Measurements from ENCODE around the gene PTPRT. TPM values are rescaled to one million over a fixed set of nuclear protein-coding genes. Genes with fewer than 3 reads are reported as not detected.

The PTPRT gene
- total RNA-seq, 1 donor from 2014 or later, result not detected

DNA sequence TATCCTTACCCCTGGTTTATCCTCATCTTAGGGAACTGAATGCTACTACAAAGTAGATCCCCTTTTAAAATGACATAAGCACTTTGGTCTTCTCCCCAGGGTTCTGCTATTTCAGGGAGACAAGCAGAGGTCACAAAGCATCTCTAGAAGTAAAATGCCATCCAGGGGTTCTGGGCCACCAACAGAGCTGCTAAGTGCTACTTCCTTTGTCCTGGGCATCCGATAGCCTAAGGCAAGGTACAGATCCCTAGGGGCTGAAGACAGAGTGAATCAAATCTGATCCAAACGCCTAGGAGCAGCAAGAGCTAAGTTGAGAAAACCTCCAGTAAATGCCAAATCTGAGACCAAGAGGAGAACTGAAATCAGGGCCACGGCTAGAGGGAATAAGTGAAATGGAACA, 161.2 kb downstream of the PTPRT start:
- DNase-seq (ENCODE audit: low spot score), result no peak

DNA sequence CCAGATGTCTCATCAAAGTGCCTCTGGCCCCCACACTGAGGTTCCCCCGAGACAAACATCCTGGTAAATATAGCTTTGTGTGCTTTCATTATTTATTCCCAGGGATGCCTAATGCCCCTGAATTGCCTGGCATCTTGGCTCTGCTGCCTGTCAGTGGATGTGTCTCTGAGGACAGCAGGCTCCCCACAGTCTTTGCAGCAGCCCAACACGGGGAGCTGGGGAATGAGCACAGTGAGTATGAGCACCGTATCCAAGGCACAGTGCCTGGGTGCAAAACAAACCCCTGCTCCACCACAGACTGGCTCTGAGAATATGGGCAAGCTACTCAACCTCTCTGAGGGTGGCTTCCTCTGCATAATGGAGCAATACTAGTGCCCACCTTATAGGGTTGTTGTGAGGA, 165.9 kb downstream of the PTPRT start:
- DNase-seq (ENCODE audit: low spot score), result no peak

DNA sequence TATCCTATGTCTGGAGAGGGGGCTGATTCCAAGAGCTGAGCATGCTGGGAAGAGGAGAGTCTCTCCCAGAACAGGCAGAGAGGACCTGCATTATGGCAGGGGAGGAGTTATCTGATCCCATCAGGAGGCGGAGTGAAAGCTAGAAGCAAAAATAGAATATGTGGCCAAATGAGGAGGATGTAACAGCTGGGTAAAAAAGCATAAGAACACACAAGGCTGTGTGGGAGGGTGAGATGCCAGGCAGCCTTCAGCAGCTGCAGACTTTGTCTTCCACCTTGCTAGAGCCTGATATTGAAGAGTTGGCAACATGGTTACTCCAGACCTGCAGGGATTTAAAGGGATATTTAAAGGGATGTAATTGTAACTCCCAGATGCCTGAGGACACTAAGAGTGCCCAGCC, 167.1 kb downstream of the PTPRT start:
- no peak for DNase-seq (ENCODE audit: low spot score)

DNA sequence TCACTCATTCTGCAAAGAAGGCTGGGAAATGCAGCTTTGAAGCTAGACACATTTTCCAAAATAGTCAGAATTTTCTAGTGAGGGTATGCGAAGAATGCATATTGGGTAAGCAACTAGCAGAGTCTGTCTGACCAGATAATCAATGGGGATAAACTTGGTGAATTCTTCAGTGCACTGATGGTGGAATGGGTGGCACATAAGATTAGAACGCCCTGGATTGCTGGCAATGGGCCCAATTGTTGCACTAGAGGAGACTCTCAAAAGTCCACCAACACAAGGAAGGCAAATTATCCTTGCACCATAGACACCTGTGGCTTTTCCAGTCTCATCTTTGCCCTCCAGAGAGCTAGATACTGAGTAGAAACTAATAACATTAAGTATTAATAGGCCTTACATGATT, 167.6 kb downstream of the PTPRT start:
- no peak for DNase-seq (ENCODE audit: low spot score)

DNA sequence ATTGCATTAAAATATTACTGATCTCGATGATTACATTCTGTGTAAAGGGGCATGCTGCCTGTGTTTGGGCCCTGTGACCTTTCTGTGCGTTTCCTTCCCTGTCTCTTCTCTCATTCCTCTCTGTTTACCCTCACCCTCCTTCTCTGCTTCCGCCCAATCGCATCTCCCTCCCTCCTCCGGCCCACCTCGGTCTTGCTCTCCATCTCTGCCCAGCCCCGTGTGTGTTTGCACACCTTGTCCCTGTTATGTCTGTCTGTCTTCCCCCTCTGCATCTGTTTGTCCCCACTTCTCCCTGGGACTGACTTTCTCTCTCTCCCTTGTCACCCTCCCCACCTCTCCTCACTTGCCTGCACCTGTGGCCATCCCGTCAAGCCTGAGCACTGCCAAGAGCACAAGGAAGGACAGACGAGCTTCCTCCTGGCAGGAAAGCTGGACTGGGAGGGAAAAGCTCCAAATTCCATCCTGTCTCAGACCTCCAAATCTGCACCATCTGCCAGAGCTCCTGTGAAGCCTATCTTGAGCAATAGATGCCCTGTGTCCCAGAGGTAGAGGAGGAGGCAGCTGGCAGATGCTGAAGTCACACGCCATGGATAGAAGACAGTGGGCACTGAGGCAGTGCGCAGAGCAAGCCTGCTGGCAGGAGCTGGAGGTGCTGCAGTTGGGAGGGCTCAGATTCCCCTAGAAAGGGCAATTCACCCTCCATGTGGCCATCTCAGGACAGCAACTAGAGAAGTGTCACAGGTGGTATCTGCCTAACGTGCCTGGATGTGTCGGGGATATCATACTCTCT, 172.3 kb downstream of the PTPRT start:
- no peak for DNase-seq (ENCODE audit: low spot score)

DNA sequence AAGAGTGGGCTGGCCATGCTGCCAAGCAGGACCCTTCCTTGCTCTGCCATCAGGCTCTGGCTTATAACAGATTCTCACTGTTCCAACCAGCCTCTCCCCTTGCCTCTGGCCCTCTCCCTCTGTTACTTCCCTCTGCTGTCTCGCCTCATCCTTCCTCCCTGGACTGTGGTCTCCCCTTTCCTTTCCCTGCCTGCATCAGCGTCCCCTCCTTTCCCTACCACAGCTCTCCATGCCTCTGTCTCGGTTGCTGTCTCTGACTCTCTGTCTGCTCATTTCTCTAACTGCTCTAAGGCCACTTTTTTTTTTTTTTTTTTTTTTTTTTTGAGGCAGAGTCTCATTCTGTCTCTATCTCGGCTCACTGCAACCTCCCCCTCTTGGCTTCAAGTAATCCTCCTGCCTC, 173.4 kb downstream of the PTPRT start:
- no peak for DNase-seq (ENCODE audit: low spot score)

DNA sequence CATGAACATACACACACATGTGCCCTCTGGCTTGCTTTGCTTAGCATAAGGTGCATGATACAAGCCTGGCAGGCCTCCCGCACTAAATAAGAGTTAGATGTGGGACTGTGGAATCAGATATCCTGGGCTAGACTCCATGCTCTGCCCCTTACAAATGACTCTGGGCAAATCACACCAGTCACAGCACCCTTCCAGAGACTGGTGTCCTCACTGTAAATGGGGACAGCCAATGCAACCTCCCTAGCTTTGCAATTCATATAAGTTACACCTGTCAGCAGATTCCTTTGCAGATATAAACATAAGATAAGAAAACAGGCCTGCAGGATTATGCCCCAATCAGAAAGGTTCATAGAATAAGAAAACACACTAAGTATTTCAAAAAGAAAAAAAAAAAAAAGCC, 174.1 kb downstream of the PTPRT start:
- DNase-seq (ENCODE audit: low spot score), result no peak

DNA sequence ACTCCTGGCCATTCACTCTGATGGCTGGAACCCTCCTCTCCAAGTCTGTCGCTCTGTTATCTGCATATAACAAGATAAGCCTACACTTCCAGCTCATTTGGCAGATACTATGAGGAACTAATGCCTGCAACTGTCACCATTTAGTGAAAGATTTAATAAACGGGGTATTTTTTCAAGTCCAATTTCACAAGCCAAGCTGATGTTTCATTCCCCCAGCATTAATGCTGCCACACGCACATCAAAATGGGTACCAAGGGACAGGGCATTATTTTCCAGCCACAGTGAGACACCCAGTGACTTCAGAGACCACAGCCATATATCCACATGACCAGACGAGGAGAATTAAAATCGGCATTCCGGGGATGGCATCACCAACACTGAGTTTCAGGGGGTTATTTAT, 175.5 kb downstream of the PTPRT start:
- no peak for DNase-seq (ENCODE audit: low spot score)

DNA sequence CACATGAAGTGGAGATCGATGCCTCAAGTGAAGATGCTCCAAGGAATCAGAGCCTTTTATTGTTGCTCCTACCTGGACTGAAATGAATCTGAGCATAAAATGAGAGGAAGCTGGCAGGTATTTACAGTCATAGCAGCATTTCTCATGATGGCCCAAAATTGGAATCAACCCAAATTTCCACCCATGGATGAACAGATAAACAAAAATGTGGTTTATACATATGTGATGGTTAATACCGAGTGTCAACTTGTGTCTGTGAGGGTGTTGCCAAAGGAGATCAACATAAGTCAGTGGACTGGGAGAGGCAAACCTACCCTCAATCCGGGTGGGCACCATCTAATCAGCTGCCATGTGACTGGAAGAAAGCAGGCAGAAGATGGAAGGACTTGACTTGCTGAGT, 178.2 kb downstream of the PTPRT start:
- no peak for DNase-seq (ENCODE audit: low spot score)

DNA sequence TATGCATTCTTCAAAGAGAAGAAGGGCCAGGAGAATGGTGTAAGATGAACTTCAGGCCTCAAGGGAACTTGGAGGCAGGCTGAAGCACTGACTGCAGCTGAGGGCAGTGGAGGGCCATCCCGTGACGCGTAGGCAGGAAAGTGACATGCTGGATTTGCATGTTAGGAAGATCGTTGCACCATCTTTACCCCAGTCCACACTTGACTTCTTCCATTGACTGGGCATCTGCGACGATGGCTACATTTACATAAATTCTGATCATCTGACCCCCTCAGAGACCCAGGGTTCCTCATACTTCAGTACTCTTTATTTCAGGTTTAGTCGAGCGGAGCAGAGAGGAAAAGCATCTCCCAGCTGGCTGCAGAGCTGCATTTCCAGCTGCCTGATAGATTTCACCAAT, 180.2 kb downstream of the PTPRT start:
- DNase-seq (ENCODE audit: low spot score), result no peak

DNA sequence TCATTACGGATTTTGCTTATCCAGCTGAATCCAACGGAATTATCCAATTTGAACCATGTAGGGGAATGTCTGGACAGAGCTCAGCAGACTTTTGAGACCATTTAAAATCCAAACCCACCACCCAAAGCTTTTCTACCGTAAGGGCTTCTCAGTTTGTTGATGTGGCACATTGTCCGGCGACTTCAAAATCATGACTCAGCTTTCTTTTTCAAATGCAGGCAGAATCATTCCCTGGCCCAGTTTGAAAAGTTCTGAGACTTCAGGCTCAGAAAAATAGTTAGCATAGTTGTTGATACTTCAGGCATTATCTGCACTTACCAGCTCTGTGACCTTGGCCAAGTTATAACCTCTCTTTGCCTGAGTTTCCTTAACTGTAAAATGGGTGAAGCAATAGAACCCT, 182.2 kb downstream of the PTPRT start:
- no peak for DNase-seq (ENCODE audit: low spot score)

DNA sequence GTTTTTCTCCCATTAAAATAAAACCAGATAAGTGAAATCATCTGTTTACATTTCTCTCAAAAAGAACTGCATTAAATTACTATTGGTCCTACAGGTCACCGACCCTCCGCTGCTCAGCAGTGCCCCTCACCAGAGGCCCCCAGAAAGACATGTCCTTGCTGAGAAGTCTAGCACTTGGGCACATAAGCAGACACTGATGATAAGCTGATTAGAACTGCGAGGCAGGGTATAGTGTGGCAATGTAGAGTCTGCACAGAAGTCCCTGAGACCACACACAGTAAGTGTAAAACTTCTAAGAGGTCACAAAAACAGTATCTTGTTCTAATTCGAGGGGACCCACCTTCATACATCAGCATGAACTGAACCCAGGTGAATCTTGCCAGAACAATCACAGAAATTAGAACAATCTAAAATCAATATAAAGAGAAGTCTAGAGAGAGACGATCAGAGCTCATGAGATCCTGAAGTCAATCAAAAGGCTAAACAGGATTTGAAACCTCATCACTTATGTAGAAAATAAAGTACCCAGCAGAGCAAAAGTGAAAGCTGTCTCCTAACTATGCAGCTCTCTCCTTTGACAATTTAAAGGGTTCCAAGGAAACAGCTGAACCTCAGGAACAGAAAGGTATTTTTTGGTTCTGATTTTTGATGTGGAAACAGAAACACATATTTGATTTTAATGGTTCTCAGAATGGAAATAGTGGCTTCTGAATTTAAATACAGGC, 182.9 kb downstream of the PTPRT start:
- DNase-seq (ENCODE audit: low spot score), result no peak

DNA sequence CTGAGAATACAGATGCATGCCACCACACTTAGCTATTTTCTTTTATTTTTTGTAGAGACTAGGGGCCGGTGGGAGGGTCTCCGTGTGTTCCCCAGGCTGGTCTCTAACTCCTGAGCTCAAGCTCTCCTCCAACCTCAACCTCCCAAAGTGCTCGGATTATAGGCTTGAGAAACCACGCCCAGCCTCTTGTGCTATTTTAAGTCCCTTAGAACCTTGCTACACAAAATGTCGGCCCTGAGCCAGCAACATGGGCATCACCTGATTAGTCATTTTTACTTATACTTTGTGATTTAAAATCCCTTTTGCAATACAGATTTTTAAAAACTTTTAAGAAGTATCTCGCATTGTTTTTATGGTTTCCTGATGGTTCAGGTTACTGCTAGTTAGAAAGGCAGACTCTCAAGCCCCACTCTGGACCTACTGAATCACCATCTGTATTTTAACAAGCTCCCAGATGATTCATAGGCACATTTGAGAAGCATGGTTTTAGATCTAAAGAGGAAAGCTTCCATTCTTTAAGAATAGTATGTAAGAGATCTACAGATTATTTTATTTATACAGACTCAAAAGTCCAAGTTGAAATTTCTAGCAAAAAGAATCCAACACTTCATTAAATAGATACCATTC, 186.3 kb downstream of the PTPRT start:
- no peak for DNase-seq (ENCODE audit: low spot score)

DNA sequence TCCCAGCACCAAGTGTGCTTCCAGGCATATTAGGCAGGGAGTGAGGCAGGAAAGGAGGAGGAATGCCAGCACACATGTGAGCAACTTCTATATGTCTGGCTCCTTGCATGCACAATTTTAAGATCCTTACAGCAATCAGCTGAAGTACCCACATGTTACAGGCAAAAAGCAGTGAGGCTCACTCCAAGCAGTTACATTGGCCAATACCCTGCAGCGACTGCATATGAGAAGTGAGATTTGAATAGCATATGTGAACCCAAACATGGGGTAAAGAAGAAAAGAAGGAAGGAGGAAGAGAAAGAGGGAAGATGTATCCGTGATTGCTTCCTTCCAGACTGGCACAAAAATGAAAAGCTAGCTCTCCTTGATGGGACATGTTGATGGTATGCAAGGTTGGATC, 193.6 kb downstream of the PTPRT start:
- no peak for DNase-seq (ENCODE audit: low spot score)

DNA sequence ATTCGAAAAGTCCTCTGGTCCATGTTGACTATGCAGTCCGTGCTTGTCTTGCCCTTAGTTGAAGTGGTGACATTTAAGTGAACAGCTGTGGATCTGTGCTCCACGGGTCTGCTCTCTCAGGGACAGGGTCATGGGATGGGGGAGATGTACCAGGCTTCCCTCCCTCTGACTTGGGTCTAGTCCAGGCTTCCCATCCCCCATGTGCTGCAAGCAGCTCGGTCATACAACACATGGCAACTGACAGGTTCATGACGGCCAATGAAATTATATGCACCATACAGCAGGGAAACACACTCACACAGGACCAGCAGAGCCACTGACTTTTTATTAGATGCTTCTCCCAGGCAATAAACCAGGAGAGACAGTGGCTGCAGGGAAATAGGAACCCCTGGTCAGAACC, 201.4 kb downstream of the PTPRT start:
- DNase-seq (ENCODE audit: low spot score), result no peak

DNA sequence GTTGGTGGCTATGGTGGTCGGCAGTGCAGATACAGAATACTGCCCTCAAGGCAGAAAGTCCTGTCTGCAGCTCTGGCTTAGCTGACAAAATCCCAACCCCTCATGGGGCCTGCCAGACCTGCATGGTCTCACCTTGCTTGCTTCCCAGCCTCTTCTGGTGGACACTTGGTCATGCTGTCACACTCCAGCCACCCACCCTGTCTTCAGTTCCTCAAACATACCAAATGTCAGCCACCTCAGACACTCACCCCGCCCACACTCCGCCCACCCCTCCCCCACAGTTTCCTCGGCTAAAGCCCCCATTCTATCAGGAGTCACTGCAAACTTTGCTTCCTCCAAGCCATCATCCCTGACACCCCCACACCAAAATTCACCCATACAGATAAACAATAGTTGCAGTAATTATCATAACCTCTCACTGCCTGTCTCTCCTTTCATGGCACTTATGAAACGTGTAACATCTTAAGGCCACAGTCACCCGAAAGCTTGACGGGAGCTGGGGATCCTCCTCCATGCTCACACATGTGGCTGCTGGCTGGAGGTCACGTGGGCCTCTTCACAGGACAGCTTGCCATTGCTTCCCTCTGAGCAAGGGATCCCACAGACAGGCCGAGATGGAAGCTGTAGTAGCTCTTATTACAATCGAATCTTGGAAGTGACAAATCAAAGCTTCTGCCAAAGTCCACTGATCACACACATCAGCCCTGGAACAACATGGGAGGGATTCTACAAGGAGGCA, 202.2 kb downstream of the PTPRT start:
- DNase-seq (ENCODE audit: low spot score), result no peak

DNA sequence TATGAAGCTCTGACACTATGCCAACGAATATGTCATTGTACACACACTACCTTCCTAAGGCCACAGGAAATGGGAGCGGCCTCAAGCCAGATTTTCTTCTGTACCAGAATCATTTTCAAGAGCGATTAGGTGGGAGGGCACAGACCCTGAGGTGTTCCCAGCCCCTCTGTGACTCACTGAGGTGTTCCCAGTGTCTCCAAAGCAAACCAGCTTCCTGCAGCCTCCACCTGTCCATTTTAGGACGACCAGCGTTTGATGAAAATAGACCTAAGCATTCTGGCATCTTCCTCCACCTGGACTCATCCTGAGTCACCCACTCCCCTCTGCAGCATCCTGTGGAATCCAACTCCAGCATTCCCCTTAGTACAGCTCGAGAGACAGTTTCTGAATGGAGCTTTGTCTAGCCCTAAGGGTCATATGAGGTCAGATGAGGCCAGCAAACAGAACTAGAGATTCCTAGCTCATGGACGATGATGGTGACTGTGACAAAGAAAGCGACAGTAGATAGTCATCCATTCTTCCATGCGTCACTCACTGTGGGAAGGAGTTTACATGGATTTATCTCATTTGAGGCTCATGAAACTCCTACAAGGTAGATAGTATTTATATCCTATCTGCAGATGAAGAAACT, 203.4 kb downstream of the PTPRT start:
- DNase-seq (ENCODE audit: low spot score), result no peak

DNA sequence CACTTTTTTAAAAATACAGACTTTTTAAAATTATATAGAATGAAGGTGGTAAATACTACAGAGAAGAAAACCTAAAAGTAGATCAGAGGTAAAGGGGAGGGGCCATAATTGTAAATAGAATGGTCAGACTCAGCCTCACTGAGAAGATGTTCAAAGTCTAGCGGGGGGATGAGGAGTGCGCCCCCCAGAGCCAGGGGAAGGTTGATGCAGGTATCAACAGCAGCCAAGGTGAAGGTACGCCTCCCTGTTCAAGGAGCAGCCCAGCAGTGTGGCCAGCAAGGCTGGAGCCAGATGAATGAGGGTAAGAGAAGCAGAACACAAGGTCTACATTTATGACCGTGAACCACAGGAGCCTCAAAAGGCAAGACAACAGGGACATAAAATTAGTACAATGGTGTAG, 204.1 kb downstream of the PTPRT start:
- DNase-seq (ENCODE audit: low spot score), result no peak

DNA sequence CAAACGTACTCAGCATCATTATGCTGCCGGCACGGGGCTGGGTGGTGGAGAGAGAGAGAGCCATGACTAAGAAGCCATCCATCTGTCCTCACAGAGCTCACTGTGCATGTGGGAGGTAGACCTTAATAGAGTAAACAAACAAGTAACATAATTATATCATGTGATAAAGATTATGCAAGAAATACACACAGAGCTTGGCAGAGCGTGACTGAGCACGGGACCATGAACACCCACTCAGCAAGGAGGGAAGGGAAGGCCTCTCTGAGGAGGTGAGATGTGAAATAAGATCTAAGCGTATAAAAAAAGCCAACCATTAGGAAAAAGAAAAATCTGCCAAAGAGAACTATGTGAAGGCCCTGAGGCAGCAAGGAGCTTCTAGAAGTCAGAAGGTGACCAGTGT, 207.5 kb downstream of the PTPRT start:
- no peak for DNase-seq (ENCODE audit: low spot score)

DNA sequence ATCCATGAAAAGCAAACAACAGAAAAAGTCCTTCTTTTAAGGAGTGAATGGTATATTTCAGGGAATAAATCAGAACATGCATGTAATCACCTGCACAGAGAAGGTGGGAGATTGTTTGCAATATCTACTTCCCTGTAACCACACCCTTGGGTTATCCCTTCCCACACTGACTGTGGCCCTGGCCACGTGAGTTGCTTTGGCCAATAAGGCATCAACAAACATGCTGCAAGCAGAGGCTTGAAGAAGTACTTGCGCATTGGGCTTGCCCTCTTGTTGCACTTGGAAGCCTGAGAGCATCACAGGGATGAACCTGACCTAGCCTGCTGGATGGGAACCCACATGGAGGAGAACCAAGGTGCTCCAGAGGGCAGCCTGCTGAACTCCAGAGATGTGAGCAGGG, 208.5 kb downstream of the PTPRT start:
- no peak for DNase-seq (ENCODE audit: low spot score)

DNA sequence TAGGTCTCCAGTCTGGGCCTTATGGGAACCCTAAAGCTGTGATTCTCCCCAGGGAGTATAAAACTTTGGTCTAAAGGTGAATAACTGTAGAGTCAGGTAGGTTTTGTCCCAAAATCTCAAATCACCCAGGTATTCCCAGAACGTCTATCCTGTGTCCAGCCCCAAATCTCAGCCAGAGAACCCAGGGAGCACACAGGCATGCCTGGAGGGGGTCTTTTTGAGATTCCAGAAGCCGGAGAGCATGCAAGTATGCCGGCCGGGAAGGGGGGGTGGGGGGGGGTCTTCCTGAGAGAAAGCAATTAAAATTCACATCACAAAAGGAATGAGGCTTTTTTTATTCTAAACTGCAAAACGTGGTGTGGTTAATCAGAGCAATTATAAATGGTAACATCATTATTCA, 210.0 kb downstream of the PTPRT start:
- no peak for DNase-seq (ENCODE audit: low spot score)

Data from mesenteric fat pad (tissue), 1 donor.